ENCODE results near the gene MRPL58. TPM values are rescaled to one million over a fixed set of nuclear protein-coding genes. Genes with fewer than 3 reads are reported as not detected.
A peak's percentile ranks its signal among the peaks of the same experiment; 100 is the strongest.

MRPL58 gene
- total RNA-seq, 1 experiment from 2014 or later: 41.9 TPM

DNA sequence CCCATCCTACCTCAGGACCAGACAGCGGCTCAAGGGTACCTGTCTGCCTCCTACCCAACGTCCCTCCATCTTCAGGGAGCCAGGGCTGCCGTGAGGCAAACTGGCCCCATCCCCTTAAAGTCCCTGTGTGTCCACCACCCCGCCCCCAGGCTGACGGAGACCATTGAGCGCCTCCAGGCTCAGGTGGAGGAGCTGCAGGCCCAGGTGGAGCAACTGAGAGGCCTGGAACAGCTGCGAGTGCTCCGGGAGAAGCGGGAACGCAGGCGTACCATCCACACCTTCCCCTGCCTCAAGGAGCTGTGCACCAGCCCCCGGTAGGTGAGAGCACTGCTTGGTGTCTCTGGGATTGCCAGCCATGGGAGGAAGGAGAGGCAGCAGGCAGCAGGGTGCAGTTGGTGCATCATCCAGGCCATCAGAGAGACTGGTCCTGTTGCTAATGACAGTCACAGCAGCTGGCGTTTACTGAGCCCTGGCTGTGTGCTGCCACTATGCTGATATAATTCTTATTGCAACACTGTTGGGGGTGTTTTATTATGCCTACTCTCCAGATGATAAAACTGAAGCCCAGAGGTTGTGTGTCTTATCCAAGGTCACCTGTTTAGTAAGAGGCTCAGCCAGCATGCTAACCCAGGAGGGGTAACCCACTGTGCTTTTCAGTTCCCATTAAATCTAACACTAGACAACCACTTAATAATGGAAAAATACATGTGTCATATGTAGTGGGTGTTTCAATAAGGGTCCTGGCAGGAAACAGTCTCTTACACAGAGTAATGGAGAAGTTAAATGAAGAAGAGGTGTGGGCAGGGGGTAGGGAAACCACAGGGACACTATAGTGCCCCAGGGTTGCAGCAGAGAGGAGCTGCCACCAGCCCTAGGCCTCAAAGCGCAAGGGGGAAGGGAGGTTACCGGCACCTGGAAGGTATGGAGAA lies 10.3 kb upstream of the MRPL58 start:
- no peak for TF ChIP-seq ATF1 (CRISPR knock-in tag; IDR thresholded peaks at IDR 0.05)
- no peak for TF ChIP-seq NFATC4 (CRISPR knock-in tag; IDR thresholded peaks at IDR 0.05)
- no peak for TF ChIP-seq MYBL2 (CRISPR knock-in tag; IDR thresholded peaks at IDR 0.05)
- TF ChIP-seq, protein P1, sequence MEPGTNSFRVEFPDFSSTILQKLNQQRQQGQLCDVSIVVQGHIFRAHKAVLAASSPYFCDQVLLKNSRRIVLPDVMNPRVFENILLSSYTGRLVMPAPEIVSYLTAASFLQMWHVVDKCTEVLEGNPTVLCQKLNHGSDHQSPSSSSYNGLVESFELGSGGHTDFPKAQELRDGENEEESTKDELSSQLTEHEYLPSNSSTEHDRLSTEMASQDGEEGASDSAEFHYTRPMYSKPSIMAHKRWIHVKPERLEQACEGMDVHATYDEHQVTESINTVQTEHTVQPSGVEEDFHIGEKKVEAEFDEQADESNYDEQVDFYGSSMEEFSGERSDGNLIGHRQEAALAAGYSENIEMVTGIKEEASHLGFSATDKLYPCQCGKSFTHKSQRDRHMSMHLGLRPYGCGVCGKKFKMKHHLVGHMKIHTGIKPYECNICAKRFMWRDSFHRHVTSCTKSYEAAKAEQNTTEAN (CRISPR knock-in tag; IDR thresholded peaks at IDR 0.05): no peak
- CTCF ChIA-PET: interaction anchor here (0.6 to 2.1 kb wide), 14 partner anchors 10 to 107 kb away, joined by 3 to 21 read pairs (median 4); partner anchors contain the start of genes CDR2L, HID1 and MRPL58
- POLR2A ChIA-PET: no interaction called here
- no peak for DNase-seq (ENCODE audit: low spot score)
- H3K9me3 Mint-ChIP-seq: no peaks in the 10 kb centered on the region
- H3K4me3 Mint-ChIP-seq: no peak overlapping the region
- no peak overlapping the region for H3K27ac Mint-ChIP-seq
- H3K4me1 Mint-ChIP-seq: no peaks in the 10 kb centered on the region
- no peak for ATAC-seq
- no peaks in the 10 kb centered on the region for H3K27me3 Mint-ChIP-seq (ENCODE audit: low read depth)
- H3K36me3 Mint-ChIP-seq: peaks cover 12% of the 10 kb centered on the region

DNA sequence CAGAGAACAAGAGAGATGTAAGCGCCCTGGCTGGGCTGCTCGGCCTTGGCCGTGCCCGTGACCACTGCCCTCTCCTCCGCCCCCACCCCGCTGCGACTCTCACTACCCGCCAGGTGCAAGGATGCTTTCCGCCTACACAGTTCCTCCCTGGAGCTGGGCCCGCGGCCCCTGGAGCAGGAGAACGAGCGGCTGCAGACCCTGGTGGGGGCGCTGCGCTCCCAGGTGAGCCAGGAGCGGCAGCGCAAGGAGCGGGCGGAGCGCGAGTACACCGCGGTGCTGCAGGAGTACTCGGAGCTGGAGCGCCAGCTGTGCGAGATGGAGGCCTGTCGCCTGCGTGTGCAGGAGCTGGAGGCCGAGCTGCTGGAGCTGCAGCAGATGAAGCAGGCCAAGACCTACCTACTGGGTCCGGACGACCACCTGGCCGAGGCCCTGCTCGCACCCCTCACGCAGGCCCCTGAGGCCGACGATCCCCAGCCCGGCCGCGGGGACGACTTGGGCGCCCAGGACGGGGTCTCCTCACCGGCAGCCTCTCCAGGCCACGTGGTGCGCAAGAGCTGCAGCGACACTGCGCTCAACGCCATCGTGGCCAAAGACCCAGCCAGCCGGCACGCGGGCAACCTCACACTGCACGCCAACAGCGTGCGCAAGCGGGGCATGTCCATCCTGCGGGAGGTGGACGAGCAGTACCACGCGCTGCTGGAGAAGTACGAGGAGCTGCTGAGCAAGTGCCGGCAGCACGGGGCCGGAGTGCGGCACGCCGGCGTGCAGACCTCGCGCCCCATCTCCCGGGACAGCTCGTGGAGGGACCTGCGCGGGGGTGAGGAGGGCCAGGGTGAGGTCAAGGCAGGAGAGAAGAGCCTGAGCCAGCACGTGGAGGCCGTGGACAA lies 9.2 kb upstream of the MRPL58 start:
- peak; percentile 93 for ATAC-seq
- ChIA-PET POLR2A (interaction anchor here (0.7 to 0.9 kb wide), 3 partner anchors 9 to 60 kb away, joined by 3 to 4 read pairs (median 4); partner anchors contain the start of gene MRPL58), CTCF (interaction anchor here (0.6 to 2.1 kb wide), 16 partner anchors 9 to 1382 kb away, joined by 3 to 21 read pairs (median 4); partner anchors contain the start of genes CDR2L, HID1 and MRPL58)

More for the DNA sequence above, 9.2 kb upstream of the MRPL58 start:
- no peak overlapping the region for H3K27ac Mint-ChIP-seq
- H3K4me1 Mint-ChIP-seq: no peaks in the 10 kb centered on the region
- H3K4me3 Mint-ChIP-seq: no peak overlapping the region
- peak; percentile 69 for DNase-seq (ENCODE audit: low spot score)
- TF ChIP-seq, protein P2, sequence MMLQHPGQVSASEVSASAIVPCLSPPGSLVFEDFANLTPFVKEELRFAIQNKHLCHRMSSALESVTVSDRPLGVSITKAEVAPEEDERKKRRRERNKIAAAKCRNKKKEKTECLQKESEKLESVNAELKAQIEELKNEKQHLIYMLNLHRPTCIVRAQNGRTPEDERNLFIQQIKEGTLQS (CRISPR knock-in tag; conservative IDR thresholded peaks at IDR 0.05): no peak
- TF ChIP-seq, protein P3, sequence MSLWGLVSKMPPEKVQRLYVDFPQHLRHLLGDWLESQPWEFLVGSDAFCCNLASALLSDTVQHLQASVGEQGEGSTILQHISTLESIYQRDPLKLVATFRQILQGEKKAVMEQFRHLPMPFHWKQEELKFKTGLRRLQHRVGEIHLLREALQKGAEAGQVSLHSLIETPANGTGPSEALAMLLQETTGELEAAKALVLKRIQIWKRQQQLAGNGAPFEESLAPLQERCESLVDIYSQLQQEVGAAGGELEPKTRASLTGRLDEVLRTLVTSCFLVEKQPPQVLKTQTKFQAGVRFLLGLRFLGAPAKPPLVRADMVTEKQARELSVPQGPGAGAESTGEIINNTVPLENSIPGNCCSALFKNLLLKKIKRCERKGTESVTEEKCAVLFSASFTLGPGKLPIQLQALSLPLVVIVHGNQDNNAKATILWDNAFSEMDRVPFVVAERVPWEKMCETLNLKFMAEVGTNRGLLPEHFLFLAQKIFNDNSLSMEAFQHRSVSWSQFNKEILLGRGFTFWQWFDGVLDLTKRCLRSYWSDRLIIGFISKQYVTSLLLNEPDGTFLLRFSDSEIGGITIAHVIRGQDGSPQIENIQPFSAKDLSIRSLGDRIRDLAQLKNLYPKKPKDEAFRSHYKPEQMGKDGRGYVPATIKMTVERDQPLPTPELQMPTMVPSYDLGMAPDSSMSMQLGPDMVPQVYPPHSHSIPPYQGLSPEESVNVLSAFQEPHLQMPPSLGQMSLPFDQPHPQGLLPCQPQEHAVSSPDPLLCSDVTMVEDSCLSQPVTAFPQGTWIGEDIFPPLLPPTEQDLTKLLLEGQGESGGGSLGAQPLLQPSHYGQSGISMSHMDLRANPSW (CRISPR knock-in tag; conservative IDR thresholded peaks at IDR 0.05; ENCODE audit: low read depth): no peak
- TF ChIP-seq, protein P4, sequence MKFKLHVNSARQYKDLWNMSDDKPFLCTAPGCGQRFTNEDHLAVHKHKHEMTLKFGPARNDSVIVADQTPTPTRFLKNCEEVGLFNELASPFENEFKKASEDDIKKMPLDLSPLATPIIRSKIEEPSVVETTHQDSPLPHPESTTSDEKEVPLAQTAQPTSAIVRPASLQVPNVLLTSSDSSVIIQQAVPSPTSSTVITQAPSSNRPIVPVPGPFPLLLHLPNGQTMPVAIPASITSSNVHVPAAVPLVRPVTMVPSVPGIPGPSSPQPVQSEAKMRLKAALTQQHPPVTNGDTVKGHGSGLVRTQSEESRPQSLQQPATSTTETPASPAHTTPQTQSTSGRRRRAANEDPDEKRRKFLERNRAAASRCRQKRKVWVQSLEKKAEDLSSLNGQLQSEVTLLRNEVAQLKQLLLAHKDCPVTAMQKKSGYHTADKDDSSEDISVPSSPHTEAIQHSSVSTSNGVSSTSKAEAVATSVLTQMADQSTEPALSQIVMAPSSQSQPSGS (CRISPR knock-in tag; IDR thresholded peaks at IDR 0.05; ENCODE audit: borderline replicate concordance, low read depth): no peak
- TF ChIP-seq ZNF416 (CRISPR knock-in tag; IDR thresholded peaks at IDR 0.05) (no peak), TEAD4 (CRISPR knock-in tag; IDR thresholded peaks at IDR 0.05) (no peak), NR2C2 (CRISPR knock-in tag; IDR thresholded peaks at IDR 0.05) (no peak), KAT7 (CRISPR knock-in tag; IDR thresholded peaks at IDR 0.05; ENCODE audit: borderline replicate concordance) (no peak), RELA (CRISPR knock-in tag; IDR thresholded peaks at IDR 0.05; ENCODE audit: borderline replicate concordance) (no peak), SP1 (CRISPR knock-in tag; conservative IDR thresholded peaks at IDR 0.05) (no peak), RORB (CRISPR knock-in tag; IDR thresholded peaks at IDR 0.05) (no peak), SMAD4 (CRISPR knock-in tag; IDR thresholded peaks at IDR 0.05) (no peak), ZBTB21 (CRISPR knock-in tag; IDR thresholded peaks at IDR 0.05; ENCODE audit: borderline replicate concordance) (no peak)
- TF ChIP-seq, protein P5, sequence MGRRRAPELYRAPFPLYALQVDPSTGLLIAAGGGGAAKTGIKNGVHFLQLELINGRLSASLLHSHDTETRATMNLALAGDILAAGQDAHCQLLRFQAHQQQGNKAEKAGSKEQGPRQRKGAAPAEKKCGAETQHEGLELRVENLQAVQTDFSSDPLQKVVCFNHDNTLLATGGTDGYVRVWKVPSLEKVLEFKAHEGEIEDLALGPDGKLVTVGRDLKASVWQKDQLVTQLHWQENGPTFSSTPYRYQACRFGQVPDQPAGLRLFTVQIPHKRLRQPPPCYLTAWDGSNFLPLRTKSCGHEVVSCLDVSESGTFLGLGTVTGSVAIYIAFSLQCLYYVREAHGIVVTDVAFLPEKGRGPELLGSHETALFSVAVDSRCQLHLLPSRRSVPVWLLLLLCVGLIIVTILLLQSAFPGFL (CRISPR knock-in tag; IDR thresholded peaks at IDR 0.05; ENCODE audit: borderline replicate concordance): no peak
- TF ChIP-seq, protein P6, sequence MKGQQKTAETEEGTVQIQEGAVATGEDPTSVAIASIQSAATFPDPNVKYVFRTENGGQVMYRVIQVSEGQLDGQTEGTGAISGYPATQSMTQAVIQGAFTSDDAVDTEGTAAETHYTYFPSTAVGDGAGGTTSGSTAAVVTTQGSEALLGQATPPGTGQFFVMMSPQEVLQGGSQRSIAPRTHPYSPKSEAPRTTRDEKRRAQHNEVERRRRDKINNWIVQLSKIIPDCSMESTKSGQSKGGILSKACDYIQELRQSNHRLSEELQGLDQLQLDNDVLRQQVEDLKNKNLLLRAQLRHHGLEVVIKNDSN (CRISPR knock-in tag; IDR thresholded peaks at IDR 0.05): no peak
- TF ChIP-seq, protein P7, sequence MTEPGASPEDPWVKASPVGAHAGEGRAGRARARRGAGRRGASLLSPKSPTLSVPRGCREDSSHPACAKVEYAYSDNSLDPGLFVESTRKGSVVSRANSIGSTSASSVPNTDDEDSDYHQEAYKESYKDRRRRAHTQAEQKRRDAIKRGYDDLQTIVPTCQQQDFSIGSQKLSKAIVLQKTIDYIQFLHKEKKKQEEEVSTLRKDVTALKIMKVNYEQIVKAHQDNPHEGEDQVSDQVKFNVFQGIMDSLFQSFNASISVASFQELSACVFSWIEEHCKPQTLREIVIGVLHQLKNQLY (CRISPR knock-in tag; IDR thresholded peaks at IDR 0.05): no peak
- peaks cover 12% of the 10 kb centered on the region for H3K36me3 Mint-ChIP-seq
- H3K9me3 Mint-ChIP-seq: no peaks in the 10 kb centered on the region
- no peaks in the 10 kb centered on the region for H3K27me3 Mint-ChIP-seq (ENCODE audit: low read depth)

Measured in WTC11 (cell line).